A549 (cell line): ENCODE measurements around the gene TLK1. TPM values are rescaled to one million over a fixed set of nuclear protein-coding genes. Genes with fewer than 3 reads are reported as not detected.

Source experiments
- ATAC-seq, 2 experiments: fragments of 200-7000 bp in 1 of 2; fragments of >200 bp in 1 of 2; cut with Nextera tagmentation in 1 of 2; cut with Tn5 transposase in 1 of 2; 3 replicates each; pipeline versions ENCODE4 v1.8.0 to v1.9.1; 2018 to 2020; ENCODE audit warnings: mild to moderate bottlenecking in 1 of 2, moderate library complexity in 1 of 2
- CTCF ChIA-PET: fragments of 300-600 bp; sonication (Branson Sonifier 250); formaldehyde crosslinking; extraction: SDS; loops from one replicate; lab custom pipeline; 2021; ENCODE audit warnings: antibody characterized with exemption, inconsistent platforms; lab: Yijun Ruan, JAX
- POLR2A ChIA-PET: fragments of 350-600 bp; formaldehyde crosslinking; extraction: SDS; loops from one replicate; lab custom pipeline; 2021; ENCODE audit warnings: antibody characterized with exemption, inconsistent platforms; lab: Yijun Ruan, JAX
- DNase-seq, 2 experiments: peaks; one replicate each; pipeline versions ENCODE4 v3.0.0 to v3.0.0-alpha.2; 2011 to 2016; ENCODE audit warnings: low read depth in 1 of 2, low spot score in 1 of 2
- FAIRE-seq: peaks from 2 replicates; lab custom pipeline; 2011; peaks lifted over from hg19 to GRCh38; lab: Jason Lieb, UNC
- H3K27ac ChIP-seq, 2 experiments: fragments of >200 bp; sonication (Bioruptor Twin); formaldehyde crosslinking; 3 replicates each; pipeline ENCODE4 v1.5.1; 2016 to 2017
- H3K4me1 ChIP-seq: fragments of >200 bp; sonication (Bioruptor Twin); formaldehyde crosslinking; 3 replicates; pipeline ENCODE4 v1.6.1; 2016
- H3K4me2 ChIP-seq: fragments of >200 bp; sonication (Bioruptor Twin); formaldehyde crosslinking; 3 replicates; pipeline ENCODE4 v1.6.1; 2016
- H3K4me3 ChIP-seq: fragments of >200 bp; sonication (Bioruptor Twin); formaldehyde crosslinking; 3 replicates; pipeline ENCODE4 v1.5.1; 2016
- H3K9me3 ChIP-seq: fragments of >200 bp; sonication (Bioruptor Twin); formaldehyde crosslinking; 3 replicates; pipeline ENCODE4 v1.6.1; 2016
- ATOH8 ChIP-seq: fragments of 250-450 bp; sonication (Bioruptor Pico); IDR thresholded peaks from 2 replicates; pipeline ENCODE4 v1.5.0; 2020; ENCODE audit warnings: low read depth, mild to moderate bottlenecking, moderate library complexity
- BCL3 ChIP-seq: fragments of >200 bp; sonication (Bioruptor Twin); formaldehyde crosslinking; IDR thresholded peaks from 3 replicates; pipeline ENCODE4 v1.6.1; 2016
- BHLHE40 ChIP-seq: IDR thresholded peaks from 2 replicates; pipeline ENCODE4 v1.6.1; 2012; ENCODE audit warnings: low read depth, low read length, inconsistent platforms
- CBX8 ChIP-seq: fragments of 200-600 bp; sonication (generic); IDR thresholded peaks from 2 replicates; pipeline ENCODE4 v1.6.1; 2016
- CEBPB ChIP-seq, 2 experiments: fragments of >200 bp in 1 of 2; sonication (Bioruptor Twin) in 1 of 2; formaldehyde crosslinking in 1 of 2; IDR thresholded peaks; 2 replicates each; pipeline ENCODE4 v1.6.1; 2012 to 2016
- FOSB ChIP-seq: fragments of 250-450 bp; sonication (Bioruptor Pico); IDR thresholded peaks from 2 replicates; pipeline ENCODE4 v1.5.0; 2020; ENCODE audit warnings: mild to moderate bottlenecking, moderate library complexity
- FOXS1 ChIP-seq: fragments of 250-450 bp; sonication (Bioruptor Pico); IDR thresholded peaks from 2 replicates; pipeline ENCODE4 v1.5.0; 2020; ENCODE audit warnings: mild to moderate bottlenecking, moderate library complexity
- GATA3 ChIP-seq: IDR thresholded peaks from 2 replicates; pipeline ENCODE4 v1.6.1; 2012; ENCODE audit warnings: borderline replicate concordance
- HEYL ChIP-seq: fragments of 250-450 bp; sonication (Bioruptor Pico); IDR thresholded peaks from 2 replicates; pipeline ENCODE4 v1.8.0; 2021; ENCODE audit warnings: mild to moderate bottlenecking, moderate library complexity
- HOXB5 ChIP-seq: fragments of 250-450 bp; sonication (Bioruptor Pico); IDR thresholded peaks from 2 replicates; pipeline ENCODE4 v1.5.0; 2020; ENCODE audit warnings: mild to moderate bottlenecking, moderate library complexity
- JUNB ChIP-seq: fragments of >200 bp; sonication (Bioruptor Twin); formaldehyde crosslinking; IDR thresholded peaks from 2 replicates; pipeline ENCODE4 v1.6.1; 2016
- KDM1A ChIP-seq: fragments of 200-600 bp; sonication (generic); IDR thresholded peaks from 2 replicates; pipeline ENCODE4 v1.6.1; 2016; ENCODE audit warnings: low read depth, mild to moderate bottlenecking
- KDM5A ChIP-seq: fragments of 200-600 bp; sonication (generic); IDR thresholded peaks from 2 replicates; pipeline ENCODE4 v1.6.1; 2016; ENCODE audit warnings: antibody characterized with exemption, mild to moderate bottlenecking
- NFE2L2 ChIP-seq: fragments of 150-350 bp; conservative IDR thresholded peaks from 2 replicates; pipeline ENCODE4 v1.6.1; 2014; ENCODE audit warnings: low read length
- PBX3 ChIP-seq: IDR thresholded peaks from 2 replicates; pipeline ENCODE4 v1.6.1; 2012
- PHF8 ChIP-seq: fragments of 200-600 bp; sonication (generic); IDR thresholded peaks from 2 replicates; pipeline ENCODE4 v1.6.1; 2016; ENCODE audit warnings: low read depth, mild to moderate bottlenecking, antibody characterized with exemption, moderate library complexity, borderline replicate concordance
- RARB ChIP-seq: fragments of 250-450 bp; sonication (Bioruptor Pico); IDR thresholded peaks from 2 replicates; pipeline ENCODE4 v1.8.0; 2021; ENCODE audit warnings: mild to moderate bottlenecking, moderate library complexity
- RNF2 ChIP-seq: fragments of 200-600 bp; sonication (generic); IDR thresholded peaks from 2 replicates; pipeline ENCODE4 v1.6.1; 2016; ENCODE audit warnings: low read depth, mild to moderate bottlenecking, antibody characterized with exemption, moderate library complexity, borderline replicate concordance
- SMC3 ChIP-seq: fragments of >200 bp; sonication (Bioruptor Twin); formaldehyde crosslinking; IDR thresholded peaks from 3 replicates; pipeline ENCODE4 v1.6.1; 2018; ENCODE audit warnings: inconsistent platforms
- TFCP2L1 ChIP-seq: fragments of 250-450 bp; sonication (Bioruptor Pico); IDR thresholded peaks from 2 replicates; pipeline ENCODE4 v1.5.0; 2021; ENCODE audit warnings: mild to moderate bottlenecking
- ZNF302 ChIP-seq: fragments of 250-450 bp; sonication (Bioruptor Pico); IDR thresholded peaks from 2 replicates; pipeline ENCODE4 v1.9.0; 2021; ENCODE audit warnings: inconsistent platforms, mild to moderate bottlenecking, moderate library complexity
- ZSCAN20 ChIP-seq: fragments of 250-450 bp; sonication (Bioruptor Pico); IDR thresholded peaks from 2 replicates; pipeline ENCODE4 v1.8.0; 2022; ENCODE audit warnings: mild to moderate bottlenecking, moderate library complexity
- WGBS: methylation state at CpG from one replicate; pipeline ENCODE4 v1.1.6; 2017; ENCODE audit errors: missing lambda C conversion rate; 5-methylcytosine and 5-hydroxymethylcytosine counted together
- polyA plus RNA-seq, 4 experiments: library from polyadenylated mRNA; depleted of rRNA in 3 of 4; stranded (reverse); fragments of >200 nt; fragmentation: RNase III in 1 of 4; extraction: RNeasy Plus Mini Kit Qiagen cat#74134 plus additional on column Dnase treatment in 1 of 4; gene quantifications; 2 replicates in 3 of 4; 3 replicates in 1 of 4; pipeline ENCODE4 v1.2.3, GENCODE V29; 2011 to 2017
- TF ChIP-seq, protein P1 (sequence below): IDR thresholded peaks from 2 replicates; pipeline ENCODE4 v1.6.1; 2012; ENCODE audit warnings: low read depth, borderline replicate concordance
- TF ChIP-seq, protein P2 (sequence below): fragments of >200 bp; sonication (Bioruptor Twin); formaldehyde crosslinking; IDR thresholded peaks from 2 replicates; pipeline ENCODE4 v1.6.1; 2016
- TF ChIP-seq, protein P3 (sequence below): IDR thresholded peaks from 2 replicates; pipeline ENCODE4 v1.6.1; 2012
- TF ChIP-seq, protein P4 (sequence below): fragments of 150-350 bp; IDR thresholded peaks from 2 replicates; pipeline ENCODE4 v1.6.1; 2014; ENCODE audit warnings: low read depth, mild to moderate bottlenecking, low read length
- TF ChIP-seq, protein P5 (sequence below): fragments of 250-450 bp; sonication (Bioruptor Pico); IDR thresholded peaks from 2 replicates; pipeline ENCODE4 v1.5.0; 2021; ENCODE audit warnings: mild to moderate bottlenecking, moderate library complexity, borderline replicate concordance

The TLK1 gene
- polyA plus RNA-seq, 2 of the 4 experiments (the other 2 are of a cell fraction) = 16.9 to 28.9 TPM

DNA sequence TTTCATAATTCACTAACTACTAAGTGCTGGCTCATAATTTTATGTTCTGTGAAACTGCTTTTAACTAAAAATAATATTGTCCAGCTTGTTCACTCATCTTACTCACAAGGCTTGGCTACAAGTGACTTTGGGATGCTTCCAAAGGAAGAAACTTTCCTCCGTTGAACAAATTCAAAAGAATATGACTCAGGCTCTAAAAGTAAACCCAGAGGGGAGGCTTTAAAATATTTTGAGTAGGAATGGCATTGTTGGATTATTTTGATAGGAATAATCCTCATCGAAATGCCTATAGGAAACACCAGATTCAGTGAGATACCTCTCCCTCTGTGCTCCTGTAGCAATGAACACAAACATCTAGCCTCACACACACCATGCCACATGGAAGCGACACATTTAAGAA is 25.2 kb upstream of the TLK1 start:
- Histone ChIP-seq H3K27ac (no peak overlapping the region), H3K4me2 (peak overlapping the region; percentile 23; the same call in 2 of the 3 replicates), H3K9me3 (no peaks in the 10 kb centered on the region), H3K4me1 (peaks cover 14% of the 10 kb centered on the region; the same call in 2 of the 3 replicates), H3K4me3 (no peak overlapping the region)
- 34% methylated on average over 3 of the region's 3 CpGs for WGBS
- ChIA-PET POLR2A (no interaction called here), CTCF (no interaction called here)
- peak in 1 of 2 experiments; percentile 36; a peak in 3 of 6 replicates for ATAC-seq
- no peak for FAIRE-seq
- TF ChIP-seq, protein P1, sequence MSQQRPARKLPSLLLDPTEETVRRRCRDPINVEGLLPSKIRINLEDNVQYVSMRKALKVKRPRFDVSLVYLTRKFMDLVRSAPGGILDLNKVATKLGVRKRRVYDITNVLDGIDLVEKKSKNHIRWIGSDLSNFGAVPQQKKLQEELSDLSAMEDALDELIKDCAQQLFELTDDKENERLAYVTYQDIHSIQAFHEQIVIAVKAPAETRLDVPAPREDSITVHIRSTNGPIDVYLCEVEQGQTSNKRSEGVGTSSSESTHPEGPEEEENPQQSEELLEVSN = no peak
- TF ChIP-seq, protein P2, sequence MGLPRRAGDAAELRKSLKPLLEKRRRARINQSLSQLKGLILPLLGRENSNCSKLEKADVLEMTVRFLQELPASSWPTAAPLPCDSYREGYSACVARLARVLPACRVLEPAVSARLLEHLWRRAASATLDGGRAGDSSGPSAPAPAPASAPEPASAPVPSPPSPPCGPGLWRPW = no peak
- TF ChIP-seq, protein P3, sequence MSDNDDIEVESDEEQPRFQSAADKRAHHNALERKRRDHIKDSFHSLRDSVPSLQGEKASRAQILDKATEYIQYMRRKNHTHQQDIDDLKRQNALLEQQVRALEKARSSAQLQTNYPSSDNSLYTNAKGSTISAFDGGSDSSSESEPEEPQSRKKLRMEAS = no peak
- TF ChIP-seq KDM1A = no peak
- TF ChIP-seq BHLHE40 = no peak
- no peak for TF ChIP-seq RARB
- no peak for TF ChIP-seq KDM5A
- TF ChIP-seq GATA3 = no peak
- TF ChIP-seq HOXB5 = no peak
- no peak for TF ChIP-seq CBX8
- TF ChIP-seq HEYL (CRISPR knock-in tag) = no peak
- TF ChIP-seq PHF8 = no peak
- TF ChIP-seq SMC3 = no peak
- no peak for TF ChIP-seq CEBPB (IDR thresholded peaks at IDR 0.05)
- TF ChIP-seq ZNF302 (CRISPR knock-in tag) = no peak
- no peak for TF ChIP-seq FOXS1 (CRISPR knock-in tag)
- TF ChIP-seq NFE2L2 = no peak
- TF ChIP-seq ZSCAN20 (CRISPR knock-in tag) = no peak
- no peak for DNase-seq

- no peak for FAIRE-seq
- no peak; a peak in 1 of 6 replicates for ATAC-seq
- DNase-seq = no peak
- Histone ChIP-seq H3K4me3 (no peak overlapping the region), H3K27ac (no peak overlapping the region), H3K9me3 (no peaks in the 10 kb centered on the region), H3K4me1 (peaks cover 14% of the 10 kb centered on the region; the same call in 2 of the 3 replicates), H3K4me2 (peak overlapping the region; percentile 23; the same call in 2 of the 3 replicates)
- ChIA-PET CTCF (interaction anchor here (0.7 kb wide), 1 partner anchor 161 kb away, joined by 3 read pairs; no protein-coding TSS in a partner anchor), POLR2A (no interaction called here)
- TF ChIP-seq PHF8 = no peak
- TF ChIP-seq JUNB = no peak
- no peak for TF ChIP-seq PBX3
- TF ChIP-seq ATOH8 (CRISPR knock-in tag) = no peak
- TF ChIP-seq TFCP2L1 (CRISPR knock-in tag) = no peak
- TF ChIP-seq, protein P4, sequence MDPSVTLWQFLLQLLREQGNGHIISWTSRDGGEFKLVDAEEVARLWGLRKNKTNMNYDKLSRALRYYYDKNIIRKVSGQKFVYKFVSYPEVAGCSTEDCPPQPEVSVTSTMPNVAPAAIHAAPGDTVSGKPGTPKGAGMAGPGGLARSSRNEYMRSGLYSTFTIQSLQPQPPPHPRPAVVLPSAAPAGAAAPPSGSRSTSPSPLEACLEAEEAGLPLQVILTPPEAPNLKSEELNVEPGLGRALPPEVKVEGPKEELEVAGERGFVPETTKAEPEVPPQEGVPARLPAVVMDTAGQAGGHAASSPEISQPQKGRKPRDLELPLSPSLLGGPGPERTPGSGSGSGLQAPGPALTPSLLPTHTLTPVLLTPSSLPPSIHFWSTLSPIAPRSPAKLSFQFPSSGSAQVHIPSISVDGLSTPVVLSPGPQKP = no peak
- TF ChIP-seq ZNF302 (CRISPR knock-in tag) = no peak
- TF ChIP-seq, protein P3 = no peak
- no peak for TF ChIP-seq RNF2
- TF ChIP-seq FOSB (CRISPR knock-in tag) = no peak
- TF ChIP-seq, protein P5, sequence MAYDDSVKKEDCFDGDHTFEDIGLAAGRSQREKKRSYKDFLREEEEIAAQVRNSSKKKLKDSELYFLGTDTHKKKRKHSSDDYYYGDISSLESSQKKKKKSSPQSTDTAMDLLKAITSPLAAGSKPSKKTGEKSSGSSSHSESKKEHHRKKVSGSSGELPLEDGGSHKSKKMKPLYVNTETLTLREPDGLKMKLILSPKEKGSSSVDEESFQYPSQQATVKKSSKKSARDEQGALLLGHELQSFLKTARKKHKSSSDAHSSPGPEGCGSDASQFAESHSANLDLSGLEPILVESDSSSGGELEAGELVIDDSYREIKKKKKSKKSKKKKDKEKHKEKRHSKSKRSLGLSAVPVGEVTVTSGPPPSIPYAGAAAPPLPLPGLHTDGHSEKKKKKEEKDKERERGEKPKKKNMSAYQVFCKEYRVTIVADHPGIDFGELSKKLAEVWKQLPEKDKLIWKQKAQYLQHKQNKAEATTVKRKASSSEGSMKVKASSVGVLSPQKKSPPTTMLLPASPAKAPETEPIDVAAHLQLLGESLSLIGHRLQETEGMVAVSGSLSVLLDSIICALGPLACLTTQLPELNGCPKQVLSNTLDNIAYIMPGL = no peak
- TF ChIP-seq, protein P2 = no peak
- no peak for TF ChIP-seq BCL3
- WGBS = 96% methylated on average over 2 of the region's 2 CpGs
These were observed 24.6 kb upstream of the TLK1 start for GRCh38 chr2:171185165-171185818.
